Smooth muscle cell (in vitro differentiated cells): ENCODE results near the gene NIT2. TPM values are rescaled to one million over a fixed set of nuclear protein-coding genes. Genes with fewer than 3 reads are reported as not detected.

Source experiments
- DNase-seq: peaks from one replicate; lab custom pipeline; 2025; ENCODE audit not compliant: unreplicated experiment; lab: John Stamatoyannopoulos, UW
- H2AFZ ChIP-seq: fragments of 200-600 bp; sonication (generic); 2 replicates; pipeline ENCODE4 v1.6.0; 2016; ENCODE audit warnings: antibody characterized with exemption, low read depth, mild to moderate bottlenecking
- H3F3A ChIP-seq: fragments of 200-600 bp; sonication (generic); 2 replicates; pipeline ENCODE4 v1.6.0; 2017; ENCODE audit warnings: antibody characterized with exemption, low read depth
- H3K27ac ChIP-seq: fragments of 200-600 bp; sonication (generic); 2 replicates; pipeline ENCODE4 v1.5.1; 2016; ENCODE audit warnings: low read depth, mild to moderate bottlenecking
- H3K27me3 ChIP-seq: fragments of 200-600 bp; sonication (generic); 2 replicates; pipeline ENCODE4 v1.6.1; 2016; ENCODE audit warnings: low read depth, mild to moderate bottlenecking
- H3K36me3 ChIP-seq: fragments of 200-600 bp; sonication (generic); 2 replicates; pipeline ENCODE4 v1.5.1; 2016; ENCODE audit warnings: low read depth
- H3K4me1 ChIP-seq: fragments of 200-600 bp; sonication (generic); 2 replicates; pipeline ENCODE4 v1.5.1; 2016; ENCODE audit warnings: low read depth
- H3K4me2 ChIP-seq: fragments of 200-600 bp; sonication (generic); 2 replicates; pipeline ENCODE4 v1.6.0; 2016; ENCODE audit warnings: mild to moderate bottlenecking
- H3K4me3 ChIP-seq: fragments of 200-600 bp; sonication (generic); 2 replicates; pipeline ENCODE4 v1.5.1; 2016; ENCODE audit warnings: mild to moderate bottlenecking
- H3K79me2 ChIP-seq: fragments of 200-600 bp; sonication (generic); 2 replicates; pipeline ENCODE4 v1.6.0; 2016; ENCODE audit warnings: low read depth, mild to moderate bottlenecking
- H3K9ac ChIP-seq: fragments of 200-600 bp; sonication (generic); 2 replicates; pipeline ENCODE4 v1.6.0; 2016; ENCODE audit warnings: low read depth
- H3K9me3 ChIP-seq: fragments of 200-600 bp; sonication (generic); replicated peaks from 2 replicates; pipeline ENCODE4 v1.5.1; 2016; ENCODE audit warnings: low read depth
- H4K20me1 ChIP-seq: fragments of 200-600 bp; sonication (generic); 2 replicates; pipeline ENCODE4 v1.6.0; 2016; ENCODE audit warnings: low read depth
- WGBS: methylation state at CpG from one replicate; pipeline ENCODE4 v1.1.7; 2016; ENCODE audit warnings: low lambda C conversion rate; 5-methylcytosine and 5-hydroxymethylcytosine counted together
- polyA plus RNA-seq: library from polyadenylated mRNA; unstranded; fragments of >200 nt; fragmentation: Nextera tagmentation; extraction: Ambion mirVana; gene quantifications from 2 replicates; pipeline ENCODE4 v1.2.1, GENCODE V29; 2016
- total RNA-seq: library from RNA; depleted of rRNA; stranded (reverse); fragments of >200 nt; gene quantifications from 2 replicates; pipeline ENCODE4 v1.2.3, GENCODE V29; 2014
- TF ChIP-seq, protein P1 (sequence below): fragments of 200-600 bp; sonication (generic); IDR thresholded peaks from 2 replicates; pipeline ENCODE4 v1.5.1; 2017; ENCODE audit warnings: borderline replicate concordance, mild to moderate bottlenecking, antibody characterized with exemption; ENCODE audit not compliant: insufficient read depth, poor library complexity, severe bottlenecking

NIT2 gene, protein sequence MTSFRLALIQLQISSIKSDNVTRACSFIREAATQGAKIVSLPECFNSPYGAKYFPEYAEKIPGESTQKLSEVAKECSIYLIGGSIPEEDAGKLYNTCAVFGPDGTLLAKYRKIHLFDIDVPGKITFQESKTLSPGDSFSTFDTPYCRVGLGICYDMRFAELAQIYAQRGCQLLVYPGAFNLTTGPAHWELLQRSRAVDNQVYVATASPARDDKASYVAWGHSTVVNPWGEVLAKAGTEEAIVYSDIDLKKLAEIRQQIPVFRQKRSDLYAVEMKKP
- total RNA-seq = 16.5 and 21.5 TPM in 2 replicates
- polyA plus RNA-seq = 46.5 and 52.3 TPM in 2 replicates

DNA sequence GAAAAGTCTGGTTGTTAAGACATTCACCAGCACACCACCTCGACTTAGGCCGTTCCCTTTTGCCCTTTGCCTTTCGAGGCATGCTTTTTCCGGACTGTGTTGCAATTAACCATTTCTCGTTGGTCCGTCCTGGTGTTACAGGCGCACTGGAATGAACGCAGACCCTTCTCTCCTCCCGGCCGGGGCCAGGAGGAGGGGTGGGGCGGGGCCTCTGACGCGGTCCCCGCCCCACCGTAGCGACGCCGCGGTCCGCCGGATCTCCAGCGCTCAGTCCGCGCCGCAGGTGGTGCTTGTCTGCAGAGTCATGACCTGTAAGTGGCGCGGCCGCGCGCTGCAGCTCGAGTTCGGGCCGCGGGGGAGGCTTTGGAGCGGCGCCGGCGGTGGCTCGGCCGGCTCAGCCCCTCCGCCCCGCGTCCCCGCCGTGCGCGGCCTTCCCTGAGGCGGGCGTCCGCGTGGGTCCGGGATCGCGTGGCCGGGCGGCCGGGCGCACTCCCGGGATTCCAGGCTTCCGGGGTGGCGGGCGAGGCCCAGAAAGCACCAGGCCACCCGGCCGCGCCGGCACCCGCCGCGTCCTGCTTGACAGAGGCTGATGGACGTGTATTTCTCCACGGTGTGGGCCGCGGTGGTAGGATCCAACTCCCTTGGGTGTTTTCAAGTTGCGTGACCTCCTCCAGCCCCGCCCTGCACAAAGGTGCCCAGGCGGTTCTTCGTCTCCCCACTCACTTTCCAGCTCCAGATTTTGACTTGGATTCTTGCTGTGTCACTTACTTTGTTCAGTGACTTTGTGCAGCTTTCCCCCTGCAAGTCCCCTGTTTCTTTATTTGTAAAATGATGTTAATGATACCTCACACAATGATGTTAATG lies at the start of gene NIT2:
TSS of gene NIT2 (plus strand) at position 270 of the 864 bp plus-strand sequence. CDS start at position 305, 35 bp downstream.
- Histone ChIP-seq H3F3A (no peaks in the 10 kb centered on the region), H2AFZ (peak within 1 kb of the TSS; percentile 82), H3K27ac (peak within 1 kb of the TSS; percentile 4), H3K27me3 (no peaks in the 10 kb centered on the region), H3K4me3 (peak within 1 kb of the TSS; percentile 69), H3K9me3 (no peaks in the 10 kb centered on the region), H4K20me1 (no peaks in the 10 kb centered on the region), H3K9ac (peak within 1 kb of the TSS; percentile 44), H3K79me2 (no peaks in the 10 kb centered on the region), H3K4me1 (peaks cover 3% of the 10 kb centered on the region), H3K36me3 (no peaks in the 10 kb centered on the region), H3K4me2 (peak within 1 kb of the TSS; percentile 90)
- TF ChIP-seq, protein P1, sequence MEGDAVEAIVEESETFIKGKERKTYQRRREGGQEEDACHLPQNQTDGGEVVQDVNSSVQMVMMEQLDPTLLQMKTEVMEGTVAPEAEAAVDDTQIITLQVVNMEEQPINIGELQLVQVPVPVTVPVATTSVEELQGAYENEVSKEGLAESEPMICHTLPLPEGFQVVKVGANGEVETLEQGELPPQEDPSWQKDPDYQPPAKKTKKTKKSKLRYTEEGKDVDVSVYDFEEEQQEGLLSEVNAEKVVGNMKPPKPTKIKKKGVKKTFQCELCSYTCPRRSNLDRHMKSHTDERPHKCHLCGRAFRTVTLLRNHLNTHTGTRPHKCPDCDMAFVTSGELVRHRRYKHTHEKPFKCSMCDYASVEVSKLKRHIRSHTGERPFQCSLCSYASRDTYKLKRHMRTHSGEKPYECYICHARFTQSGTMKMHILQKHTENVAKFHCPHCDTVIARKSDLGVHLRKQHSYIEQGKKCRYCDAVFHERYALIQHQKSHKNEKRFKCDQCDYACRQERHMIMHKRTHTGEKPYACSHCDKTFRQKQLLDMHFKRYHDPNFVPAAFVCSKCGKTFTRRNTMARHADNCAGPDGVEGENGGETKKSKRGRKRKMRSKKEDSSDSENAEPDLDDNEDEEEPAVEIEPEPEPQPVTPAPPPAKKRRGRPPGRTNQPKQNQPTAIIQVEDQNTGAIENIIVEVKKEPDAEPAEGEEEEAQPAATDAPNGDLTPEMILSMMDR = no peak
- peak; percentile 20 for DNase-seq
- WGBS = 2% methylated on average over 44 of the region's 77 CpGs

DNA sequence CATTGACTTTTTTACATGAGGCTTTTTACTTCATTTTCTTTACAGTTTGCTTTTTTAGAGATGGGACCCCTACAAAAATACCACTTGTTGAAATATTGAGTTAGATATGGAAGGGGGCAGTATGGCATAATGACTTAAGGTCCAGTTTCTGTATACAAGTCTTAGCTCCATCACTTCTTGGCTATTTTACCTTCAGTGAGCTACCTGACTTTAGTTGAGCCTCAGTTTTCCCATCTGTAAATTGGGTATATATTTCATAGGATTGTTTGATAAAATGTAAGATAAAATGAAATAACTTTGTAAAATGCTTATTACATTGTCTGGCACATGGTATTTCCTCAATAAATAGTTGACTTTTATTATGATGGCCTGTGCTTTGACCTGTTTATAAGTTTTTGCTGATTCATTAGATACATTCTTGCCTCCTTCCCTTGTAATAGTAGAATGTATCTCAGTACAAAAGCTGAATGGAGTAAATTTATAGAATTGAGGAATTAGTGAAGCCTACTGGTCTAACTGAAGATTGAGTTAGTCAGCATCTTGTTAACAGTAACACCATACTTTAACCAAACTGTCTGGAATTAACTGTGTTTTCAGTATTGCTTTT lies 46.2 kb upstream of the NIT2 start:
- Histone ChIP-seq H3K27ac (no peak overlapping the region), H3K4me3 (no peak overlapping the region), H3K36me3 (peaks cover 36% of the 10 kb centered on the region), H3K4me1 (no peaks in the 10 kb centered on the region), H4K20me1 (peaks cover 41% of the 10 kb centered on the region), H3K4me2 (no peak overlapping the region), H3K27me3 (no peaks in the 10 kb centered on the region), H2AFZ (no peak overlapping the region), H3K9ac (no peak overlapping the region), H3K9me3 (no peaks in the 10 kb centered on the region), H3K79me2 (peaks cover 3% of the 10 kb centered on the region), H3F3A (no peaks in the 10 kb centered on the region)
- TF ChIP-seq, protein P1 = no peak
- no peak for DNase-seq

DNA sequence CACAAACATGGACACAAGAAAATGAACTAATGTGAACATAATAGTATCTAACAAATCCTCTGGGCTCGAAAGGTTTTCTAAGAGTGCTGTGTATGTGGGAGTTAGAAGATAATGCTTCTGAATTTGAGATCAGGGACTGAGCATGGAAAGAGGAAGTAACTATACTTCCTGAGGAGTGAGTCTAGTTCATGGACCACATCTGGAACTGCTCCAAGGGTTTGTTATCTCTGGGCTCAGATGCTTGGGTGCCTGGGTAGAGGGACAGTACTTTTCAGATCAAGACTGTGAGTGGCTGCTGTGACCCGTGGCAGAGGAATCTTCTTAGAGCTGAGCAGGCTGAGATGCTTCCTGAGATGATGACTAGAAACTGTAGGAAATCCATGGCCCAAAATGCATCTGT lies 45.2 kb upstream of the NIT2 start:
- Histone ChIP-seq H3K27ac (no peak overlapping the region), H3K9me3 (no peaks in the 10 kb centered on the region), H3K4me3 (no peak overlapping the region), H4K20me1 (peaks cover 35% of the 10 kb centered on the region), H2AFZ (no peak overlapping the region), H3K4me2 (no peak overlapping the region), H3K36me3 (peaks cover 29% of the 10 kb centered on the region), H3K27me3 (no peaks in the 10 kb centered on the region), H3F3A (no peaks in the 10 kb centered on the region), H3K4me1 (no peaks in the 10 kb centered on the region), H3K79me2 (no peaks in the 10 kb centered on the region), H3K9ac (no peak overlapping the region)
- 45% methylated on average over 2 of the region's 2 CpGs for WGBS
- TF ChIP-seq, protein P1 = no peak
- DNase-seq = no peak
